Keratinocyte (primary cell): Measurements from ENCODE around the gene LRRC10B. TPM values are rescaled to one million over a fixed set of nuclear protein-coding genes. Genes with fewer than 3 reads are reported as not detected.
A peak's percentile ranks its signal among the peaks of the same experiment; 100 is the strongest.

Experiments used
- DNase-seq: peaks from one replicate; pipeline ENCODE4 v3.0.0-alpha.2; 2011; ENCODE audit warnings: low read depth, missing footprints, low spot score
- FAIRE-seq: peaks from 2 replicates; lab custom pipeline; 2011; peaks lifted over from hg19 to GRCh38; lab: Jason Lieb, UNC
- H2AFZ ChIP-seq: 2 replicates; pipeline ENCODE4 v1.6.0; 2012; ENCODE audit warnings: low read length, control low read depth, inconsistent platforms; ENCODE audit not compliant: control insufficient read depth
- H3K27ac ChIP-seq: 2 replicates; pipeline ENCODE4 v1.5.1; 2011; ENCODE audit warnings: low read length; ENCODE audit not compliant: control insufficient read depth, insufficient read depth
- H3K27me3 ChIP-seq: 3 replicates; pipeline ENCODE4 v1.6.0; 2011; ENCODE audit warnings: low read length; ENCODE audit not compliant: control insufficient read depth, insufficient read depth; ENCODE audit errors: extremely low read depth
- H3K36me3 ChIP-seq, 2 experiments: 2 replicates in 1 of 2; 3 replicates in 1 of 2; pipeline ENCODE4 v1.5.1; 2011; ENCODE audit warnings: low read length in 2 of 2, mild to moderate bottlenecking in 1 of 2; ENCODE audit not compliant: control insufficient read depth in 2 of 2, insufficient read depth in 2 of 2; ENCODE audit errors: extremely low read depth in 1 of 2
- H3K4me1 ChIP-seq: 3 replicates; pipeline ENCODE4 v1.5.1; 2011; ENCODE audit warnings: low read length; ENCODE audit not compliant: control insufficient read depth, insufficient read depth; ENCODE audit errors: extremely low read depth
- H3K4me2 ChIP-seq: 3 replicates; pipeline ENCODE4 v1.6.0; 2011; ENCODE audit warnings: low read depth, low read length; ENCODE audit not compliant: control insufficient read depth, insufficient read depth; ENCODE audit errors: extremely low read depth
- H3K4me3 ChIP-seq, 3 experiments: fragments of 200-600 bp in 1 of 3; sonication (generic) in 1 of 3; 2 replicates in 2 of 3; 3 replicates in 1 of 3; pipeline ENCODE4 v1.5.1; 2011 to 2016; ENCODE audit warnings: low read length in 3 of 3, mild to moderate bottlenecking in 3 of 3, control low read depth in 2 of 3, inconsistent platforms in 1 of 3, low read depth in 1 of 3, mixed read lengths in 1 of 3, mixed run types in 1 of 3, moderate library complexity in 1 of 3; ENCODE audit not compliant: control insufficient read depth in 2 of 3, insufficient read depth in 2 of 3; ENCODE audit errors: extremely low read depth in 1 of 3
- H3K79me2 ChIP-seq: 2 replicates; pipeline ENCODE4 v1.6.0; 2012; ENCODE audit warnings: low read length; ENCODE audit not compliant: control insufficient read depth, insufficient read depth
- H3K9ac ChIP-seq: 3 replicates; pipeline ENCODE4 v1.6.0; 2011; ENCODE audit warnings: low read length; ENCODE audit not compliant: control insufficient read depth, insufficient read depth; ENCODE audit errors: extremely low read depth
- H3K9me1 ChIP-seq: 3 replicates; pipeline ENCODE4 v1.6.0; 2011; ENCODE audit warnings: low read length; ENCODE audit not compliant: control insufficient read depth, insufficient read depth; ENCODE audit errors: extremely low read depth
- H3K9me3 ChIP-seq: 2 replicates; pipeline ENCODE4 v1.5.1; 2012; ENCODE audit warnings: low read depth, low read length; ENCODE audit not compliant: control insufficient read depth
- H4K20me1 ChIP-seq: 3 replicates; pipeline ENCODE4 v1.6.0; 2011; ENCODE audit warnings: low read length; ENCODE audit not compliant: control insufficient read depth, insufficient read depth; ENCODE audit errors: extremely low read depth
- EZH2 ChIP-seq: IDR thresholded peaks from one replicate; pipeline ENCODE4 v1.6.1; 2012; ENCODE audit warnings: inconsistent platforms, mild to moderate bottlenecking, low read length, moderate library complexity
- dilution Hi-C: fragments of 300-500 bp; cut with MboI; formaldehyde crosslinking; loops from one replicate; pipeline ENCODE4 v1.7.0; 2020; ENCODE audit warnings: low sequenced_read_pairs; ENCODE audit not compliant: extremely low pct_ligation_motif_present
- polyA plus RNA-seq, 5 experiments: library from polyadenylated mRNA; depleted of rRNA in 3 of 5; stranded (reverse) in 3 of 5; stranded (forward) in 1 of 5; unstranded in 1 of 5; fragments of >200 nt; gene quantifications; 1 replicate in 1 of 5; 2 replicates in 3 of 5; 3 replicates in 1 of 5; pipeline versions ENCODE4 v1.2.1 to v1.2.3, GENCODE V29; 2011 to 2012; ENCODE audit warnings: missing spikeins in 2 of 5, low read depth in 1 of 5, low replicate concordance in 1 of 5
- TF ChIP-seq, protein P1 (sequence below), 3 experiments: IDR thresholded peaks in 1 of 3; conservative IDR thresholded peaks in 1 of 3; optimal IDR thresholded peaks in 1 of 3; 2 replicates in 2 of 3; 3 replicates in 1 of 3; pipeline versions ENCODE3 to v1.5.1; 2011; ENCODE audit warnings: low read length in 3 of 3, mild to moderate bottlenecking in 3 of 3, moderate library complexity in 2 of 3, control low read depth in 1 of 3, inconsistent platforms in 1 of 3; ENCODE audit not compliant: insufficient read depth in 2 of 3; ENCODE audit errors: extremely low read depth in 1 of 3

LRRC10B gene
- polyA plus RNA-seq, 1 donor (not counting 4 experiments of a cell fraction or from before 2014, with no cell fraction given): not detected

DNA sequence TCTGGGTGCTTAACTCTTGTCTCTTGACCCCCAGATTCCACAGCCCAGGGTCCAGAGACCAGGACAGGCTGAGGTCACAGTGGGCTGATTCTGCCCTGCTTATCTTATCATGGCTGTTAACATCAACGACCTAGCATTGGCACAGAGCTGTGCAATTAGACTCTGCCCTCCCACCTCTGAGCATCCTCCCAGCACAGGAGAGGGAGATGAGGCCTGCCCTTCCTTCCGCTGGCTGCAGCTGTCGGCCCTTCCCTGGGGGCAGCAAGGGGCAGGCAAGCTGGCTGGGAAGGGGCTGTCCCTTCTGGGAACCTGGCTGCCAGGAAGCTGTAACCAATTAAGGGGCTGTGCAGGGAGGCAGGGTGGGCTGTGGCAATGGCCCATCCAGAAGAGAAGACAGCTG lies 22.5 kb downstream of the LRRC10B start:
- Histone ChIP-seq H3K9ac (no peak overlapping the region), H3K9me3 (no peaks in the 10 kb centered on the region), H3K27me3 (peaks cover 18% of the 10 kb centered on the region), H3K4me1 (no peaks in the 10 kb centered on the region), H3K4me2 (no peak overlapping the region), H3K9me1 (no peaks in the 10 kb centered on the region), H3K27ac (no peak overlapping the region), H3K79me2 (no peaks in the 10 kb centered on the region), H4K20me1 (peaks cover 4% of the 10 kb centered on the region), H3K36me3 (no peaks in the 10 kb centered on the region), H3K4me3 (no peak overlapping the region), H2AFZ (no peak overlapping the region)
- no peak for FAIRE-seq
- dilution Hi-C loops: no loop called here
- DNase-seq: no peak
- TF ChIP-seq, protein P1, sequence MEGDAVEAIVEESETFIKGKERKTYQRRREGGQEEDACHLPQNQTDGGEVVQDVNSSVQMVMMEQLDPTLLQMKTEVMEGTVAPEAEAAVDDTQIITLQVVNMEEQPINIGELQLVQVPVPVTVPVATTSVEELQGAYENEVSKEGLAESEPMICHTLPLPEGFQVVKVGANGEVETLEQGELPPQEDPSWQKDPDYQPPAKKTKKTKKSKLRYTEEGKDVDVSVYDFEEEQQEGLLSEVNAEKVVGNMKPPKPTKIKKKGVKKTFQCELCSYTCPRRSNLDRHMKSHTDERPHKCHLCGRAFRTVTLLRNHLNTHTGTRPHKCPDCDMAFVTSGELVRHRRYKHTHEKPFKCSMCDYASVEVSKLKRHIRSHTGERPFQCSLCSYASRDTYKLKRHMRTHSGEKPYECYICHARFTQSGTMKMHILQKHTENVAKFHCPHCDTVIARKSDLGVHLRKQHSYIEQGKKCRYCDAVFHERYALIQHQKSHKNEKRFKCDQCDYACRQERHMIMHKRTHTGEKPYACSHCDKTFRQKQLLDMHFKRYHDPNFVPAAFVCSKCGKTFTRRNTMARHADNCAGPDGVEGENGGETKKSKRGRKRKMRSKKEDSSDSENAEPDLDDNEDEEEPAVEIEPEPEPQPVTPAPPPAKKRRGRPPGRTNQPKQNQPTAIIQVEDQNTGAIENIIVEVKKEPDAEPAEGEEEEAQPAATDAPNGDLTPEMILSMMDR (optimal IDR thresholded peaks at IDR 0.05 in 1 of 3, IDR thresholded peaks at IDR 0.05 in 1 of 3, conservative IDR thresholded peaks at IDR 0.05 in 1 of 3; ENCODE audit: extremely low read depth in 1 of 3, insufficient read depth in 2 of 3, low read length in 3 of 3): no peak
- no peak for TF ChIP-seq EZH2

DNA sequence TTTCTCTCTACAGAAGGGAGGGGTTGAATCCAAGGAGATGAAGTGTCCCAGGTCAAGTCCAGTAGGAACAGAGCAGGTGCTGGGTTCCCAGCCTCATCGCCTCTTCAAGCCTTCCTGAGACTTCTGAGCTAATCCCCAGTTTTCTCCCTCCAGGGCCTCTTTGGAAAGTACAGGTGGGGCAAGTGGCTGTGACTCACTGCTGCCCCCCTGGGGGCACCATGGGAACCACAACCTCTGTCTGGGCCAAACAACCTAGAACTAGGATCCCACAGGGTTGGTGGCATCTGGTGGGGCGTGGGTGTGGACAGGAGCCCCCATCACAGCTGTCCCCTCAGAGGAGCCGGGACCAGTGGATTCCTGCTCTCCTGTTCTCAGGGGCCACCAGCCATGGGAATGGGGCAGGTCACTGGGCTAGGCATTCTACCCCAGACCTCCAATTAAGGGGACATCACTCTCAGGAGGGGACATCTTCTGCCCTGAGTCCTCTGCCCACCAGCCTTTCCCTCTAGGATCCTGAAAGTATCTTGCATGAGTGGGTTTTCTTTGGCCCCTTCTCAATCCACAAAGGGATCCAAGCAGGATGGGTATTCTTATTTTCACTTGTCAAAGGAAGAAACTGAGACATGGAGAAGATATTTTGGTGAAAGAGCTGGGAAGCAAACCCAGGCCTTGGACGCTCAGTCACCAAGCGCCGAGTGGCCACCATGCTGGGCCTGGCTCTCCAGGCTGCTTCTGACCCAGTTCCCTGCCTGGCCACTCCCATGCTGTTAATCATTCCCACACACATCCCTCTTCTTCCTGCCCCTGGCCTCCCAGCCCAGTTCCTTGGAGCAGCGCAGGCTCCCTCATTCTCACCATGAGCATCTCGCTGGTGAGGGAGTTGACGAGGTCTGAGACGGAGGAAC lies 23.8 kb downstream of the LRRC10B start:
- Histone ChIP-seq H3K27ac (no peak overlapping the region), H3K4me3 (no peak overlapping the region), H3K9ac (no peak overlapping the region), H3K79me2 (no peaks in the 10 kb centered on the region), H3K4me1 (no peaks in the 10 kb centered on the region), H3K4me2 (no peak overlapping the region), H4K20me1 (peaks cover 2% of the 10 kb centered on the region), H3K9me1 (no peaks in the 10 kb centered on the region), H3K36me3 (no peaks in the 10 kb centered on the region), H2AFZ (no peak overlapping the region), H3K9me3 (no peaks in the 10 kb centered on the region), H3K27me3 (peaks cover 14% of the 10 kb centered on the region)
- dilution Hi-C loops: no loop called here
- TF ChIP-seq, protein P1 (optimal IDR thresholded peaks at IDR 0.05 in 1 of 3, IDR thresholded peaks at IDR 0.05 in 1 of 3, conservative IDR thresholded peaks at IDR 0.05 in 1 of 3; ENCODE audit: extremely low read depth in 1 of 3, insufficient read depth in 2 of 3, low read length in 3 of 3): peak; percentile 77 to 94 (median 93)
- TF ChIP-seq EZH2: no peak
- DNase-seq (no peak), FAIRE-seq (peak; percentile 51)
